Brain microvascular endothelial cell (primary cell): Measurements from ENCODE around the gene KIAA0753.

Experiments used
- DNase-seq: peaks from one replicate; pipeline ENCODE4 v3.0.0-alpha.2; 2020
- H3K27ac ChIP-seq: fragments of 250-450 bp; sonication (Bioruptor Pico); 2 replicates; pipeline ENCODE4 v1.5.1; 2020; ENCODE audit warnings: mild to moderate bottlenecking, moderate library complexity
- H3K27me3 ChIP-seq: fragments of 250-450 bp; sonication (Bioruptor Pico); replicated peaks from 2 replicates; pipeline ENCODE4 v1.5.1; 2020; ENCODE audit warnings: mild to moderate bottlenecking
- H3K36me3 ChIP-seq: fragments of 250-450 bp; sonication (Bioruptor Pico); replicated peaks from 2 replicates; pipeline ENCODE4 v1.5.1; 2020; ENCODE audit warnings: mild to moderate bottlenecking
- H3K4me3 ChIP-seq: 2 replicates; pipeline ENCODE4 v1.5.1; 2011; ENCODE audit warnings: low read depth, mild to moderate bottlenecking, control low read depth, low read length, moderate library complexity
- CTCF ChIP-seq: IDR thresholded peaks from 2 replicates; pipeline ENCODE4 v1.5.1; 2011; ENCODE audit warnings: low read depth, mild to moderate bottlenecking, moderate library complexity, low read length, control low read depth, inconsistent platforms; ENCODE audit errors: missing control alignments
- in situ Hi-C: cut with HindIII; loops from 2 replicates; pipeline ENCODE4 v1.10.0; 2017; ENCODE audit warnings: low sequenced_read_pairs, low pct_ligation_motif_present

KIAA0753 gene

GRCh38 chr17:6642592-6642991 is 2.1 kb upstream of the KIAA0753 start:
- Histone ChIP-seq H3K4me3 (no peak overlapping the region), H3K27me3 (no peaks in the 10 kb centered on the region), H3K36me3 (peaks cover 3% of the 10 kb centered on the region), H3K27ac (no peak overlapping the region)
- in situ Hi-C loops: no loop called here
- TF ChIP-seq CTCF: no peak
- DNase-seq: no peak

- no peaks in the 10 kb centered on the region for H3K27me3 ChIP-seq
- peak overlapping the region; percentile 66 for H3K27ac ChIP-seq
- in situ Hi-C loops: no loop called here
- peaks cover 3% of the 10 kb centered on the region for H3K36me3 ChIP-seq
- no peak for DNase-seq
- TF ChIP-seq CTCF: no peak
- peak overlapping the region; percentile 89 for H3K4me3 ChIP-seq
Observed at GRCh38 chr17:6641247-6641863, 844 bp upstream of the KIAA0753 start.

GRCh38 chr17:6639586-6640535 is 650 bp downstream of the KIAA0753 start:
- Histone ChIP-seq H3K36me3 (peaks cover 3% of the 10 kb centered on the region), H3K4me3 (peak overlapping the region; percentile 89), H3K27ac (peak overlapping the region; percentile 66), H3K27me3 (no peaks in the 10 kb centered on the region)
- in situ Hi-C loops: no loop called here
- no peak for TF ChIP-seq CTCF
- DNase-seq: no peak

GRCh38 chr17:6639014-6639585 is 1.4 kb downstream of the KIAA0753 start:
- DNase-seq: no peak
- H3K4me3 ChIP-seq: peak overlapping the region; percentile 89
- H3K36me3 ChIP-seq: peaks cover 5% of the 10 kb centered on the region
- in situ Hi-C loops: no loop called here
- no peak overlapping the region for H3K27ac ChIP-seq
- TF ChIP-seq CTCF: no peak
- no peaks in the 10 kb centered on the region for H3K27me3 ChIP-seq

GRCh38 chr17:6638046-6638908 is 2.2 kb downstream of the KIAA0753 start:
- Histone ChIP-seq H3K36me3 (peaks cover 11% of the 10 kb centered on the region), H3K4me3 (no peak overlapping the region), H3K27ac (no peak overlapping the region), H3K27me3 (no peaks in the 10 kb centered on the region)
- DNase-seq: no peak
- no peak for TF ChIP-seq CTCF
- in situ Hi-C loops: no loop called here
